ENCODE data around the gene OR2H2. TPM values are rescaled to one million over a fixed set of nuclear protein-coding genes. Genes with fewer than 3 reads are reported as not detected.

The OR2H2 gene
- total RNA-seq, 2 donors from 2014 or later = not detected

GRCh38 chr6:29633534-29633905 lies 48.6 kb downstream of the OR2H2 start:
- Histone ChIP-seq H3K9me3 (no peaks in the 10 kb centered on the region), H3K4me3 (peak overlapping the region; percentile 98), H3K27me3 (replicated peaks; ENCODE audit: insufficient read depth) (no peaks in the 10 kb centered on the region), H3K36me3 (no peaks in the 10 kb centered on the region), H3K27ac (peak overlapping the region; percentile 79 to 84), H3K4me1 (ENCODE audit: control insufficient read depth in 1 of 2, low read depth in 2 of 2) (peaks cover 9 to 41% of the 10 kb centered on the region in 2 donors)
- no peak for TF ChIP-seq CTCF (IDR thresholded peaks at IDR 0.05)
- ATAC-seq (ENCODE audit: insufficient number of reproducible peaks, low FRiP score, low read depth) (no peak), DNase-seq (ENCODE audit: low spot score) (no peak)

GRCh38 chr6:29637247-29637646 lies 52.3 kb downstream of the OR2H2 start:
- peaks cover 0 to 7% of the 10 kb centered on the region in 2 donors for H3K4me1 ChIP-seq (ENCODE audit: control insufficient read depth in 1 of 2, low read depth in 2 of 2)
- DNase-seq (ENCODE audit: low spot score) = no peak
- TF ChIP-seq CTCF (IDR thresholded peaks at IDR 0.05) = no peak
- H3K27me3 ChIP-seq (replicated peaks; ENCODE audit: insufficient read depth) = no peaks in the 10 kb centered on the region
- ATAC-seq (ENCODE audit: insufficient number of reproducible peaks, low FRiP score, low read depth) = no peak
- H3K9me3 ChIP-seq = no peaks in the 10 kb centered on the region
- H3K36me3 ChIP-seq = no peaks in the 10 kb centered on the region
- no peak overlapping the region for H3K27ac ChIP-seq
- H3K4me3 ChIP-seq = no peak overlapping the region

Other genes with a start within 250 kb of the OR2H2 start
- gene OR5V1, start 216.3 kb upstream of the OR2H2 start, total RNA-seq = not detected
- gene OR12D3, start 209.8 kb upstream of the OR2H2 start, total RNA-seq = not detected
- not detected for gene OR12D2, start 189.5 kb upstream of the OR2H2 start, total RNA-seq
- not detected for gene OR12D1, start 170.2 kb upstream of the OR2H2 start, total RNA-seq
- not detected for gene OR10C1, start 145.8 kb upstream of the OR2H2 start, total RNA-seq
- not detected for gene OR11A1, start 128.1 kb upstream of the OR2H2 start, total RNA-seq
- gene OR2H1, start 128.0 kb upstream of the OR2H2 start, total RNA-seq = not detected
- gene MAS1L, start 97.2 kb upstream of the OR2H2 start, total RNA-seq = not detected
- not detected for gene UBD, start 25.4 kb upstream of the OR2H2 start, total RNA-seq
- 100 to 1,000 TPM in 1 of 2 donors, 10 to 100 TPM in 1; 63.2 to 112 TPM for gene GABBR1, start 48.1 kb downstream of the OR2H2 start, total RNA-seq
- gene MOG, start 72.0 kb downstream of the OR2H2 start, total RNA-seq = not detected
- 1 to 10 TPM in 1 of 2 donors, not detected in 1; 3.2 TPM for gene ZFP57, start 96.0 kb downstream of the OR2H2 start, total RNA-seq
- gene HLA-F, start 138.3 kb downstream of the OR2H2 start, total RNA-seq = 100 to 1,000 TPM in 1 of 2 donors, 10 to 100 TPM in 1; 94.2 to 117 TPM
- under 1 TPM in 1 of 2 donors, not detected in 1; 0.85 TPM for gene HLA-G, start 242.7 kb downstream of the OR2H2 start, total RNA-seq